ENCODE results near the gene TRIM65.

TRIM65 gene

GRCh38 chr17:75898065-75898464 is 1.3 kb upstream of the TRIM65 start:
- DNase-seq (ENCODE audit: low read depth), result no peak
- no peak for TF ChIP-seq CTCF (conservative IDR thresholded peaks at IDR 0.05; ENCODE audit: control insufficient read depth, insufficient read depth, low read depth, low read length)
- H3K4me3 ChIP-seq (ENCODE audit: control insufficient read depth, low read depth, low read length), result no peak overlapping the region

DNA sequence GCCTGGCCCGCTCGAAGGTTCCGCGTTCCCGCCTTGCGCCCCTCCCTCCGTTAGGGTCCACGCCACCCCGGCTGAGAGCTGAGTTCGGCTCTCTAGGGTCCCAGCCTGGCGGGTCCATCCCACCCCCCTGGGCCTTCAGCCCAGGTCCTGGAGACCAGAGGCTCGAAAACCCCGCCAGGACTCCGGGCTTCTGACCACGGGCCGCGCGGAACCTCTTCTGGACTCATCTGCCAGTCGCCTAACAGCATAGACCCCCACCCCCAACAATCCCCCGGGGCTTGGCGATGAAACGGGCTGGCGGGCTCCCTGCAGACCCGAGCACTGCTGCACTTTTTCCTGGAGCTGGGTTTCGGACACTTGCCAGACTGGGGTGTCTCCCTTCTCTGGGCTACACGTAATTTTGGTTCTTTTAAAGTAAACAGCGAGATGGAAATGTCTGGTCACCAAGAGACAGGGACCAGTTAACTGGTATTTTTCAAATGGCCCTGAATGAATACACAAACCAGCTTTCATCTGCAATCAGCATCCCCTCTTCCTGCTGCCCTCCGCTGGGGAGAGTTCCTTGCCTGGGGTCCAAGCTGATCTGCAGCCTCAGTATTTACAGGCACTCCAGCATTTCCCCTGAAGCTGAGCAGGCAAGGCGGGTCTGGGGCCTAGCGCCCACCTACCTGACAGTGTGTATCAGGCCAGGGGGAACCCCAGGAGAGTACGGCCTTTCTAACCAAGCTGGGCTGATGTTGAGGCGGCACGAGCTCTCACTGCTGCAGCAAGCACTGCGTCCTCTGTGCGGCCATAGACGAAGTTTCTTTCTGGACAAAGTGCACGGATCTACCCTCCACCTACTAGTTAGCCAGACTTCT is 639 bp upstream of the TRIM65 start:
- DNase-seq (ENCODE audit: low read depth), result no peak
- no peak for TF ChIP-seq CTCF (conservative IDR thresholded peaks at IDR 0.05; ENCODE audit: control insufficient read depth, insufficient read depth, low read depth, low read length)
- H3K4me3 ChIP-seq (ENCODE audit: control insufficient read depth, low read depth, low read length), result peak overlapping the region; percentile 69

DNA sequence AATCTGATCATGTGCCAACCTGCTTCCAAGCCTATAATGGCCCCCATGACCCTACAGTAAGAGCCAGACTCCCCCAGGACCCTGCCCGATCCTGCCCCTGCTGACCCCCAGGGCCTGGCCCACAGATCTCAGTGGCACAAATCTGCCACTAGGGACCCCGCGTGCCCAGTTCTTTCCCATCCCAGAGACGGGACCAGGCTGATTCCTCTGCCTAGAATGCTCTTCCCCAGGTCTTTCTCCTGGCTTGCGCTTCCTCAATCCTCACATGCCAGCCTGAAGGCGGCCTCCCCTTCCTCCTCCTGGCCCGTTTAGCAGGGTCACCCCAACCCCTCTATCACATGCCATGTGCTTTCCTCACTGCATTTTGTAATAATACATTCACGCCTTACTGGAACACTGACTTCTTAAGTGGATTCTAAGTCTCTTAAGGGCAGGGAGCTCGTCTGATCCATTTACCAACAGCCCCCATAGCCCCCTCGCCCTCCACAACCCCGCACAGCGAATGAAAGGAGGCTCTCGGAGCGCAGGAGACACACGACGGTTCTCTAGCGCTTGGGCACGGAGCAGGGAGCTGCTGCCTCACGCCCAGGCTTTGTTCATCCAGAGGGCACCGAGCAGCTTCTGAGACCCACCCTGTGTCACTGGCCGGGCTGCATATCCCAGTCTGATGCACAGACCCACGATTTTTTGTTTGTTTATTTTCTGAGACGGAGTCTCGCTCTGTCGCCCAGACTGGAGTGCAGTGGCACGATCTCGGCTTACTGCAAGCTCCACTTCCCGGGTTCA is 1.2 kb downstream of the TRIM65 start:
- TF ChIP-seq CTCF (conservative IDR thresholded peaks at IDR 0.05; ENCODE audit: control insufficient read depth, insufficient read depth, low read depth, low read length), result peak; percentile 41
- peak overlapping the region; percentile 69 for H3K4me3 ChIP-seq (ENCODE audit: control insufficient read depth, low read depth, low read length)
- peak; percentile 33 for DNase-seq (ENCODE audit: low read depth)

- TF ChIP-seq CTCF (conservative IDR thresholded peaks at IDR 0.05; ENCODE audit: control insufficient read depth, insufficient read depth, low read depth, low read length), result no peak
- peak; percentile 23 for DNase-seq (ENCODE audit: low read depth)
- H3K4me3 ChIP-seq (ENCODE audit: control insufficient read depth, low read depth, low read length), result no peak overlapping the region
Measured at GRCh38 chr17:75894049-75894733, 2.6 kb downstream of the TRIM65 start.

GRCh38 chr17:75893305-75894048 is 3.3 kb downstream of the TRIM65 start:
- H3K4me3 ChIP-seq (ENCODE audit: control insufficient read depth, low read depth, low read length), result no peak overlapping the region
- no peak for DNase-seq (ENCODE audit: low read depth)
- no peak for TF ChIP-seq CTCF (conservative IDR thresholded peaks at IDR 0.05; ENCODE audit: control insufficient read depth, insufficient read depth, low read depth, low read length)
